ENCODE results near the gene PRAMEF1.
"Not testable (repeated sequence)": the region's sequence is repeated elsewhere in the genome, so short reads cannot be mapped to it uniquely, and the experiment has no call there.

The PRAMEF1 gene, protein sequence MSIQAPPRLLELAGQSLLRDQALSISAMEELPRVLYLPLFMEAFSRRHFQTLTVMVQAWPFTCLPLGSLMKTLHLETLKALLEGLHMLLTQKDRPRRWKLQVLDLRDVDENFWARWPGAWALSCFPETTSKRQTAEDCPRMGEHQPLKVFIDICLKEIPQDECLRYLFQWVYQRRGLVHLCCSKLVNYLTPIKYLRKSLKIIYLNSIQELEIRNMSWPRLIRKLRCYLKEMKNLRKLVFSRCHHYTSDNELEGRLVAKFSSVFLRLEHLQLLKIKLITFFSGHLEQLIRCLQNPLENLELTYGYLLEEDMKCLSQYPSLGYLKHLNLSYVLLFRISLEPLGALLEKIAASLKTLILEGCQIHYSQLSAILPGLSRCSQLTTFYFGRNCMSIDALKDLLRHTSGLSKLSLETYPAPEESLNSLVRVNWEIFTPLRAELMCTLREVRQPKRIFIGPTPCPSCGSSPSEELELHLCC

DNA sequence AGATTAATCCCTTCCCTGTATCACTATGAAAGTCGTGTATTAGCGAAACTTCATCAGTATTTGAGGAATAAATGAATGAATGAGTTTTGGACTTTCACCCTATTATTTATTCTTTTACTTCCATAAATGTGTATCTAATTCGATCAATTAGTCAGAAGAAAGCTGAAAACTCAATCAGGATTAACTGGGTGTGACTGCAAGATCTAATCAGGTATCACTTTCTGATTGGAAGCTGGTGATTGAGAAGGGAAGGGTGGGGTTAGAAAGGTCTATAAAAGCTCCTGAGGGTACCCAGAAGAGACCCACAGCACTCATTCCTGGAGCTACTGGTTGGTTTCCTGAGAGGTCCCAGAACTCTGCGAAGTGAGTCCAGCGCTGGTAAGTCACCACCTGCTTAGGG is at the start of gene PRAMEF1:
PRAMEF1 (plus strand) TSS at position 301 of the 400 bp plus-strand sequence. CDS start 1,831 bp downstream, outside the sequence.
- not testable (repeated sequence) for FAIRE-seq

DNA sequence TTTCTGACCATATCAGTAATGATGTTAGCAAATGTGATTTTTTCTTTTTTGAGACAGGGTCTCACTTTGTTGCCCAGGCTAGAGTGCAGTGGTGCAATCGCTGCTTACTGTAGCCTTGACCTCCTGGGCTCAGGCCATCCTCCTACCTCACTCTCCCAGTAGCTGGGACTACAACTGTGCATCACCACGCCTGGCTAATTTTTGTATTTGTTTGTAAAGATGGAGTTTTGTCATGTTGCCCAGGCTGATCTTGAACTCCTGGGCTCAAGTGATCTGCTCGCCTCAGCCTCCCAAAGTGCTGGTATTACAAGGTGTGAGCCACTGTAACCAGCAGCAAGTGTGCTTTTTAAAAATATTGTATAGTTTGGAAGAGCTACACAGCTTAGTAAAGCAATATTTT is 49.3 kb upstream of the PRAMEF1 start:
- no peak for FAIRE-seq

DNA sequence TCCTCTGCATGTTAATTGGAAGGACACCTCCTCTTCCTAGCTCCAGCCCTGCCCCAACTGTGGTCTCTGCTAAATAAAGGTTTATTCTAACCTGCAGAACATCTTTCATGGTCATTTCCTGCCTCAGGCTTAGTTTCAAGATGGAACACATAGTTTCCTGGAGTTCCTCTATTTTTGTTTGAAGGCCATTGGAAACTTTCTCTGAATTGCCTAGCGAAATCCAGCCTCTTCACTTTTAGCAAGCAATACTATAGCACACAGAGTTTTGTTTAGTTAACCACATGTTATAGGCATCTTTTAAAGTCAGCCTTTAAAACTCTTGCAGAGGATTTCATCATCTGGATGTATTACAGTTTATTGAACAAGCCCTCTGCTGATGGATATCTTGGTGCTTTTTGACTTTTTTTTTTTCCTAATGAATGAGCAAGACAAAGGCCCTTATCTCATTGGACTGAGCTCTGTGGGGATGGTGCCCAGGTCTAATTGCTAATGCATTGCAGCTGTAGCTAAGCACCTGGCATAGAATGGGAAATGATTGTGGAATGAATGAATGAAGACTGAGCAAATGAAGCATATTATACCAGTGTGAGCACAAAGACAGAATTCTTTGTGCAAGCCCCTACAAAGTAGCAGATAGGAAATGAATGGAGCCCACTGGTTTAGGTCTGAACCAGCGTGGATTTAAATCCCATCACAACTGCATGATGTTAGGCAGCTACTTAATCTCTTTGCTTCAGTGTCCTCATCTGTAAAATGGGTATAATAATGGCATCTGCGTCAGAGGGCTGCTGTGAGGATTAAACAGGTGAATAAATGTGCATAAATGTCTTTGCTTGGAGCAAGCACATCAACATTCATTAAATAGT is 45.8 kb upstream of the PRAMEF1 start:
- no peak for FAIRE-seq

DNA sequence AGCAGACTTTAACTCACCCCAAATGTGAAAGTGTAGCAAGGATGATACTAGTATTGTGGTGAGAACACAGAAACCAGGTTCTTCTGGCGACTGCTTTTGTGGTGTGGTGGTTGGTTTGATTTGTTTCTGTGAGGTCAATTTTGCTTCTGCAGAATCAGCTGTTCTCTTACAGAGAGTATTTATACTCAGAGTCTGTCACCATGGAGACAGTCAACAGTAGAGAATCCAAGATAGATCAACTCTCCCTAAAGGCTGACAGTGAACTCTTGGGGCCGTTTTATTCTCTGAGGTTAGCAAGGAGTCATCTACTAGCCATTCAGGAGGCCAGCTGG is 45.2 kb upstream of the PRAMEF1 start, which contains the start of gene CFAP107:
CFAP107 (plus strand) TSS at position 209 of the 332 bp plus-strand sequence. CDS start 231 bp downstream, outside the sequence.
- no peak for FAIRE-seq

DNA sequence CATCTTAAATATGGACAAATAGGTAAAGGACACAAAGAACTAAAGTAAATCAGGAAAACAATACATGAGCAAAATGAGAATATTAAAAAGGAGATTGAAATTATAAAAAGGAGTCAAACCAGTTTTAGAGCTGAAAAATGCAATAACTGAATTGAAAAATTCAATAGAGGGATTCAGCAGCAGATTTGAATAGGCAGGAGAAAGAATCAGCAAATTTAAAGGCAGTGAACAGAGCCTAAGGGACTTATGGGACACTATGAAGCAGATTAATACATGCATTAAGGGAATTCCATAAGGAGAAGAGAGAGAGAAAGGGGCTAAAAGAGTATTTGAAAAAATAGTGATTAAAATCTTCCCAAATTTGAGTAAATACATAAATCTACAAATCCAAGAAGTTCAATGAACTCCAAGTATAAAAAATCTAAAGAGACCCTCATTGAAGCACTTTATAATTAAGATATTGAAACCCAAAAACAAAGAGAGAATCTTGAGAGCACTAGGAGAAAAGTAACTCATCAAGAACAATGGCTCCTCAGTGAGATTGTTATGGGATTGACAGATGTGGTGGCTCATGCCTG is 42.3 kb upstream of the PRAMEF1 start:
- FAIRE-seq: no peak

DNA sequence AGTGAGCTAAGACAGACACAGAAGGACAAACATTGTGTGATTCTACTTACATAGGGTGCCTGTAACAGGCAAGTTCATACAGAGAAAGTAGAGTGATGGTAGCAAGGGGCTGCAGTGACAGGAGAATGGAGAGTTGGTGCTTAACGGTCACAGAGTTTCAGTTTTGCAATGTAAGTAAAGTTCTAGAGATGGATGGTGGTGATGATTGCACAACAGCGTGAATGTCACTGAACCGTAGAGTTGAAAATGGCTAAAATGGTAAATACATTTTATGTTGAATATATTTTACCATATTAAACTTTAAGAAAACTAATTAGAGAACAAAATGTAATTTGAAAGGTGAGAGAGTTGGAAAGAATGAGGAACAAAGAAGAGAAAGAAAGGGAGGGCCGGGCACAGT is 36.5 kb upstream of the PRAMEF1 start:
- FAIRE-seq: no peak

DNA sequence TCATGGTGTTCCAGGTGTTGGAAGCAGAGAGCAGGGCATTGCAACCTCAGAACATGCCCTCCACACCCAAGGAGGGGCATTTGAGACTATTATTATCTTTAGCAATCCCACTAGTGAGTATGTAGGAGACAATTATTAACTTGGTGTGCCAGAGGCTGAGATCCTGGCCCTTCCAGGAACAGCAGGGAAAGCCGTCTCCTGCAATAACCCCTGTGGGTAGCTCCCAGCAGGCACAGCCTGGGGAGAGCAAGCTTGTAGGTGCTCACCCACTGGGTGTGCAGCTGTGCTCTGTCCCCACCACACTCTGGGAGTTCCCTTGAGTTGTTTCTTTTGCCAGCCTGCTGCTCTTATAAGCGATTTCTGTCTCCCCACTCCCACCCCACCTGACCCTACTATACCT is 34.9 kb upstream of the PRAMEF1 start:
- no peak for FAIRE-seq

DNA sequence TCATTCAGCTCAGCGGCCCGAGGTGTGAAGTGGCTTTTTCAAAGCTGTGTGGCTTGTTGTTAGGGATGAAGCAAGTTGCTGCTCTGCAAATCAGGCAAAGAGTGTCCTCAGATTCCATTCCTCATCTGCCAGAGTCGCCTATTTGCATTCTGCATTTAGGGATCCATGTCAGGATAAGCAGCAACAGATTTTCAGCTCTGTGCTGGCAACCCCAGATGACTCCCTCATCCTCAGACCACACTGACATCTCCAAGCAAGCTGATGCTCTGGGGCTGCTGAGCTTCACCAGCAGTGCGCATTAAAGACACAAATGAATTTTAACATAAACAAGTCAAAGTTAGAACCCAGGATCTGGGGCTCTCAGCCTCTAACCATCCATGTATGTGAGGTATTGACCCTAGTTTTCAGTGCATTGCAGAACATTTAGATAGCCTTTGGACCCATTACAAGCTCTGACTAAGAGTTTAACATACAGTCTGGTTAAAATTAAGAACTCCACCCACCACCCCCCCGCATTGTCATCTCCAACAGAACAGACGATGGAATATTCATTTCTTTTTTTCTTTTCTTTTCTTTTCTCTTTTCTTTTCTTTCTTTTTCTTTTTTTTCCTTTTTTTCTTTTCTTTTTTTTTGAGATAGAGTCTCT is 34.3 kb upstream of the PRAMEF1 start:
- no peak for FAIRE-seq

DNA sequence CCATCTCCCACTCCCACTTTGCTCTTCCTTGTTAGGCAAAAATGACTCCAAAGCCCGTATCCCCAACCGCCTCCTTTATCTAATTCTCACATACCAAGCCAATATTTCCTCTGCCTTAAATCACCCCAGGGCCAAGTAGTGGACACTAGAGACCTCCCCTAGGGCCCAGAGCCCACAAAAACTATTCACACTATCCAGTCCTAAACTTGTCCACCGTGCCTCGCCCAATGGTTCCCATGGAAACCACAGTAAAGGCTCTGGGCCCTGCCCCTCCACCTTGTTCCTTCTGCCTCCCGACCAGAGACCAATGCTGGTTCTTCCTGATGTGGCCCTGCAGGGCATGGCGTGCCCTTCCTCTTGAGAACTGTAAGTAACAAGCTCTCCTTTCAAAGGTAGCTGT is 33.4 kb upstream of the PRAMEF1 start:
- FAIRE-seq: no peak

DNA sequence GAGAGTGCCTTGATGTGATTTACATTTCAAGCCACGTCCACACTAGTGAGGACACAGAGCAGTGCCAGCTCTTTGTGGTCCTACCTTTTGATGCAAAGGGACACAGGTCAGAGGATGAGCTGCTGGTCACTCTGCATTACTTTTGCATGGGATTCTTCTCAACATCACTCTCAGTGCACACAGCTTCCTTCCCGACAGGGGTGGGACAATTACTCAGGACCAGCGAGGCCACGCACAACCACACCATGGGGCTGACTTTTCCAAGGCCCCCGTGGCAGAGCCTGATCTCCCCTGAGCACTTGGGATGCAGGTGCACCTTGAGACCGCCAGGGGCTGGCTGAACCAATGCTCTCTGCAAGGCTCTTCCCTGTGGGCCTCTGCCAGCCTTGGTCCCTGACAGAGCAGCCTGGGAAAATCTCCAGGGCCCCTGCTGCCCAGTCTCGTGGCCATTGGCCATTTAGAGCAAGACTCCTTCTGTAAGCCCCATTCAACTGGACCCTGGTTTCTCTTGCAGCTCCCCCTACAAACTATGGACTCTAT is 30.9 kb upstream of the PRAMEF1 start:
- FAIRE-seq: no peak

DNA sequence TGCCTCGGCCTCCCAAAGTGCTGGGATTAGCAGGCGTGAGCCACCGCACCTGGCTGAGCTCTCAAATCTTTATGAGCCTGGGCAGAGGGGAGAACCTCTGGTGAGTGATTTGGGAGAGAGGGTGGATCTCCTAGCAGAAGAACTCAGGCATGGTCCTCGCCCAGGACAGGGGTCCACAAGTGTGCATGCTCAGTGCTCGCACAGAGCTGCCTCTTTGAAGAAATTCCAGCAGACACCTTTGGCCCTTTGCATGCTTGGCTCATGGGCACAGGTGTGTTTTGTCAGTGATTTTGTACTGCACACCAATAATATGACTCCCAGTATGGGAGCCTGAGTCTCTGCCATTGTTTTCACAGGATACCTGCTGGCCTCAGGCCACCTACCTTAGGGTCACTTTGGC is 29.4 kb upstream of the PRAMEF1 start:
- FAIRE-seq: no peak

DNA sequence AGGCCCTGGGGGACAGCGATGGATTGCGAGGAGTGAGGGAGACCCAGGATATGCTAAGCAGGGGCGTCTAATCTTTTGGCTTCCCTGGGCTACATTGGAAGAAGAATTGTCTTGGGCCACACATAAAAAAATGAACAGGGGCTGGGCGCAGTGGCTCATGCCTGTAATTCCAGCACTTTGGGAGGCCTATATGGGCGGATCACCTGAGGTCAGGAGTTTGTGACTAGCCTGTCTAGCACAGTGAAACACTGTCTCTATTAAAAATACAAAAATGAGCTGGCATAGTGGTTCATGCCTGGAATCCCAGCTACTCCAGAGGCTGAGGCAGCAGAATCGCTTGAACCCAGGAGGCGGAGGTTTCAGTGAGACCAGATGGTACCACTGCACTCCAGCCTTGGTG is 28.4 kb upstream of the PRAMEF1 start:
- FAIRE-seq: no peak

DNA sequence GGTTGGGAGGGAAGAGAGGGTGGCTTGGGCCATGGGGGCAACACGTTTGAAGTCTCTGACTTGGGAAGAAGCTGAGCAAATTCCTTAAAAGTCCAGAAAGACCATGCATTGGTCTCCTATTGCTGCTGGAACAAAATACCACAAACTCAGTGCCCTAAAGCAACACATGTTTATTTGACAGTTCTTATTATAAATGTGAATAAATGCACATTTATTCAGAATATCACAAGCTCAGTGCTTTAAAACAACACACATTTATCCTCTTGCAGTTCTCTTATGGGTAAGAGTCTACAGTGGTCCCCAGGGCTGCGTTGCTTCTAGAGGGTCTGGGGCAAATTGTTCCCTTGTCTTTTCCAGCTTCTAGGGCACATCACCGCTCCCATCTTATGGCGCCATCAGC is 27.7 kb upstream of the PRAMEF1 start:
- FAIRE-seq: no peak

DNA sequence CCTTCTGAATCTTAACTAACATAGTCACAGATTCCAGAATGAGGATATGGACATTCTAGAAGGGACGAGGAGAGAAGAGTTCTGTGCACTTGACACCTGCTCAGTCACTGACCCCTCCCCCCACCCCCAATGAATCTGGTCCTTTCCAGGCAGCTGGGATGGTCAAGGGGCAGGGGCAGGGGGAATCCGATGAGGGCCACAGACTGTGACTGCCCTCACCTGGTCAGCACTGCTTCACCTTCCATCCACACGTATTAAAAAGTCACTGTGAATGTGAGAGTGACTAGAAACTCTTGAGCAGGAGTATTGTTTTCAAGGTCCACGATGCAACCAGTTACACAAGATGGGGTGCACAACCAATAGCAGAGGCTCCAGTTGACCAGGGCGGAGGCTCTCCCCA is 27.2 kb upstream of the PRAMEF1 start:
- FAIRE-seq: no peak

DNA sequence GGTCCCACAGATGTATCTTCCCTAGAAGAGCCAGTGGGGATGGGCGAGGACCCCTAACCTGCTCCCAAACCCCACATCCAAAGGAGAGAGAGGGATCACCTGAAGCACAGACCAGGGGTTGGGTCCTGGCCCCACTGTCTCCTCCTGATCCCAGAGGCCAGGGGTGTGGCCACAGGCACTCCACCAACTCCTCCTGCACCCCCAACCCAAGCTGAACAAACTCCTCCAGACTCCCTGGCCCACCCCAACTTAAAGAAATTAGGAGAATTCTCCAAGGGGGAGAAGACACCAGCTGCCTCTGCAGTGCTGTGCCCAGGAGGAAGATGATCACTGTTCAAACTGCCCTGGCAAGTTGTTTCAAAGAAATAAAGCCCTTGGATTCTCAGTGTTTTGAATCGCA is 22.2 kb upstream of the PRAMEF1 start:
- FAIRE-seq: no peak

DNA sequence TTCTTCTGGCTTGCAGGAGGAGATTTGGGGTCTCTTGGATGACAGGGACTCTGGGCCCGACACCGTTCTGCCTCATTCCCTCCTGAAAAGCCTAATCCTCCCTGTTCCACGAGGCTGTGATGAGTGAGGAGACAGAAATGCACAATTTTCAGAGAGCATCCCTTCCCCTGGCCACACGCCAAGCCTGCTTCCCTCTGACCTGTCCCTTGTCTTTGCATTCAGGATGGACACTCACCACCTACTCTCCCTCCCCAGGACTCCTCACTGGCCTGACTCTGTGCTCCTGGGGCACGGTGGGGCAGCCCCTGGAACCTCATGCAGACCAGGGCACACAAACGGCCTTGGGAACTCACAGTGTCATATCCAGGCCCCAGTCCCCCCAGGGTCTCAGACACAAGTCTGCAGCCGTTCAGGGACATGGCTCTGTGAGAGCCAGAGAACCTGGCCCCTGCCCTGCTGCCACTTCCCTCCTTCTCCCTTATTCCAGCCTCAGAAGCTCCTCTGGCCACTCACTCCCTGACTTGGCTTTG is 21.2 kb upstream of the PRAMEF1 start:
- FAIRE-seq: no peak

DNA sequence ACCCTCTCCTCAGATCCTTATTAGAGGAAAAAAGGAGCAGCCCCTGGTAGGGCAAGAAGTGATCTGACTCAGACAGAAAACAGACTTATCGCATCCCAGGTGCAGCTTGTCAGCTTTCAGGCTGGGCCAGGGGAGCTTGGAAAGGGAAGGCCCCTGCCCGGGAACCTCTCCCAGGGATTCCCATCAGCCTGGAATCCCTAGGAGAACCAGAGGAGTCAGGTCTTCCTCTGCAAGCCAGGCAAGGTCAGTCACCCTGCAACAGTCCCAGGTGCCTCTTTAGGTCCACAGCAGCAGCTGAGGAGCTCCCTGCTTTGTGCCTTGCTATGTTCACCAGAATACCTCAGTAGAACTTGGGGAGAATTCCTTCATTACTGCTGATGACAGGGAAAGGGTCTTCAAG is 20.6 kb upstream of the PRAMEF1 start:
- no peak for FAIRE-seq

DNA sequence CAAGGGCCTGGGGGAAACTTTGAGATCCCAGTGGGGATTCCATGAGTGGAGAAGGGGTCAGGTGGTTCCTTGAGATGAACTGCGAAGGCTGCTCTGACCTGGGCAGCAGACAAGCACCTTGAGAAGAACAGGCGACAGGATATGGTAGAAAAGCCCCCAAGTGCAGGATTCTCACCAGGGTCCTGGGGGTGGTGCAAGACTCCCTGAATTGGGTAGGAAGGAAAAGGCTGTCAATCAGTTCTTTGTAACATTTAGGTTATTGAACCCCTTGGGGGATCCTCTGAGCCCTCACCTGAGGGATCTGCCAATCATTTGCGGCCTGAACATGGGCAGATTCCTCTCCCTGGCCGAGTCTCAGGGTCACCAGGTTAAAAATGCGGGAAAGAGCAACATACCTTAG is 20.0 kb upstream of the PRAMEF1 start:
- FAIRE-seq: no peak

DNA sequence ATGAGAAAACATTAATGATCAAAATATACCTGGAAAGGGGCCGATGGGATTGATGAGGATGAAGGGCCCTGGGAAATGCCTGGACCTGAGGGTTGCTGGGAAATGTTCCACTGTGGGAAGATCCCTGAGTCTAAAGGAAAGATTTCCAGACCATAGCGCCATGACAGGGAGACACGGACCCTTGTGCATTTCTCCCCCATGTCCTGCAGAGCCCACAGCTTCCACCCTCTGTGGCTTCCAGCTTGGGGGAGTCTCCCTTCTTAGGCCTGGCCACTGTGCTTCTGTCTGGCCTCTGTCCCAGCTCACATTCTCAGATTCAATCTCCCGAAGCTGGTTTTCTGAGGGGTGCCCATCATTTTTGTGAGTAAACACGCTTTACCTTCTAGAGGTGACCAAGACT is 18.7 kb upstream of the PRAMEF1 start:
- no peak for FAIRE-seq

DNA sequence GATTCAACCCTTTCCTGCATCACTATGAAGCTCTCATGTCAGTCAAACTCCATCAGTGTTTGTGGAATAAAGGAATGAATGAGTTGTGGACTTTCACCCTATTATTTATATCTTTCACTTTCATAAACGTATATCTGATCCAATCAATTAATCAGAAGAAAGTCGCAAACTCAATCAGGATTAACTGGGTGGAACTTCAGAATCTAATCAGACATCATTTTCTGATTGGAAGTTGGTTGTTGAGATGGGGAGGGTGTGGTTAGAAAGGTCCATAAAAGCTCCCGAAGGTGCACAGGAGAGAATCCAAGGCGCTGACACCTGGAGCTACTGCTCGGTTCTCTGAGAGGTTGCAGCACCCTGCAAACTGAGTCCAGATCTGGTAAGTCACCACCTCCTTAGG is 17.8 kb upstream of the PRAMEF1 start, which contains the start of gene PRAMEF12:
PRAMEF12 (plus strand) TSS at position 301 of the 400 bp plus-strand sequence. CDS start 1,130 bp downstream, outside the sequence.
- no peak for FAIRE-seq

DNA sequence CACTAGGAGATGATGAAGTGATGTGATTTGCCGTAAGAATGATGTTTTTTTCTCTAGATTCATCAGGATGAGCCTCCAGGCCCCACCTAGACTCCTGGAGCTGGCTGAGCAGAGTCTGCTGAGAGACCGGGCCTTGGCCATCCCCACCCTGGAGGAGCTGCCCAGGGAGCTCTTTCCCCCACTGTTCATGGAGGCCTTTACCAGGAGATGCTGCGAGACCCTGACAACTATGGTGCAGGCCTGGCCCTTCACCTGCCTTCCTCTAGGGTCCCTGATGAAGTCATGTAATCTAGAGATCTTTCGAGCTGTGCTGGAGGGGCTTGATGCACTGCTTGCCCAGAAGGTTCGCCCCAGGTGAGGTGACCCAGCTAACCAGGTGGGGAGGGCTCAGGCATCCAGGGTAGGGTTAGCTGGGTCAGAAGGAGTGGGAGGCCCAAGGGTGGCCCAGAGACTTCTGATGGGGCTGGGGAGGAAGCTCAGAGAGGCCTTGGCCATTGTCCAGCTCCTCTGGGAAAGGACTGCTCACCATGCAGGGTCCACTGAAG is 16.3 kb upstream of the PRAMEF1 start:
- FAIRE-seq: no peak

DNA sequence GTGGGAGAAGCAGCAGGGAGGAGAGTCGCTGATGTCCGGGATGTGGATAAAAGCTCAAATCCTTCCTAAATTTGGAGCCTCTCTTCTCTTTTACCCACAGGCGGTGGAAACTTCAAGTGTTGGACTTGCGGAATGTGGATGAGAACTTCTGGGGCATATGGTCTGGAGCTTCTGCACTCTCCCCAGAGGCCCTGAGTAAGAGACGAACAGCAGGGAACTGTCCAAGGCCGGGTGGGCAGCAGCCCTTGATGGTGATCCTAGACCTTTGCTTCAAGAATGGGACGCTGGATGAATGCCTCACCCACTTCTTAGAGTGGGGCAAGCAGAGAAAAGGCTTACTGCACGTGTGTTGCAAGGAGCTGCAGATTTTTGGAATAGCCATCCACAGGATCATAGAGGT is 15.8 kb upstream of the PRAMEF1 start:
- FAIRE-seq: no peak
